Measurements from ENCODE around the gene PLA2G5. TPM values are rescaled to one million over a fixed set of nuclear protein-coding genes. Genes with fewer than 3 reads are reported as not detected.

The PLA2G5 gene
- total RNA-seq, 4 donors from 2014 or later: 2.9 to 5.5 (median 4.0) TPM

DNA sequence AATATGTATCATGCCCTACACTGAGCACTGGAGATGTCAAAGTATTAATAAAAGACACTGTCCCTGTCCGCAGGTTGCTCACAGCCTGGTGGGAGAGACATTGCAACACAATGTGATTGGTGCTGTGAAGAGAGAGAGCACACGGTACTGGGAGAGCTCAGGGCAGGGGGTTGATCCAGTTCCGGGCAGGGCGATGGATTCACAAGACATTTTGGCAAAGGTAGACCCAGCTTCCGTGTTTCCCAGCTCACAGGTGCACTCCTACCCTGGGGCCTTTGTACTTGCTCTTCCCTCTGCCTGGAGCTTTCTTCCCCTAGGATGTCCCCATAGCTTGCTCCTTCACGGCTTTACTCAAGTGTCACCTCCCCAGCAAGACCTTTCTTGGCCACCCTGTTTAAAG is 1.4 kb downstream of the PLA2G5 start:
- TF ChIP-seq, protein P1, sequence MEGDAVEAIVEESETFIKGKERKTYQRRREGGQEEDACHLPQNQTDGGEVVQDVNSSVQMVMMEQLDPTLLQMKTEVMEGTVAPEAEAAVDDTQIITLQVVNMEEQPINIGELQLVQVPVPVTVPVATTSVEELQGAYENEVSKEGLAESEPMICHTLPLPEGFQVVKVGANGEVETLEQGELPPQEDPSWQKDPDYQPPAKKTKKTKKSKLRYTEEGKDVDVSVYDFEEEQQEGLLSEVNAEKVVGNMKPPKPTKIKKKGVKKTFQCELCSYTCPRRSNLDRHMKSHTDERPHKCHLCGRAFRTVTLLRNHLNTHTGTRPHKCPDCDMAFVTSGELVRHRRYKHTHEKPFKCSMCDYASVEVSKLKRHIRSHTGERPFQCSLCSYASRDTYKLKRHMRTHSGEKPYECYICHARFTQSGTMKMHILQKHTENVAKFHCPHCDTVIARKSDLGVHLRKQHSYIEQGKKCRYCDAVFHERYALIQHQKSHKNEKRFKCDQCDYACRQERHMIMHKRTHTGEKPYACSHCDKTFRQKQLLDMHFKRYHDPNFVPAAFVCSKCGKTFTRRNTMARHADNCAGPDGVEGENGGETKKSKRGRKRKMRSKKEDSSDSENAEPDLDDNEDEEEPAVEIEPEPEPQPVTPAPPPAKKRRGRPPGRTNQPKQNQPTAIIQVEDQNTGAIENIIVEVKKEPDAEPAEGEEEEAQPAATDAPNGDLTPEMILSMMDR (IDR thresholded peaks at IDR 0.05; ENCODE audit: low read depth): no peak

GRCh38 chr1:20072771-20073170 is 2.8 kb downstream of the PLA2G5 start:
- TF ChIP-seq, protein P1 (IDR thresholded peaks at IDR 0.05; ENCODE audit: low read depth): no peak

DNA sequence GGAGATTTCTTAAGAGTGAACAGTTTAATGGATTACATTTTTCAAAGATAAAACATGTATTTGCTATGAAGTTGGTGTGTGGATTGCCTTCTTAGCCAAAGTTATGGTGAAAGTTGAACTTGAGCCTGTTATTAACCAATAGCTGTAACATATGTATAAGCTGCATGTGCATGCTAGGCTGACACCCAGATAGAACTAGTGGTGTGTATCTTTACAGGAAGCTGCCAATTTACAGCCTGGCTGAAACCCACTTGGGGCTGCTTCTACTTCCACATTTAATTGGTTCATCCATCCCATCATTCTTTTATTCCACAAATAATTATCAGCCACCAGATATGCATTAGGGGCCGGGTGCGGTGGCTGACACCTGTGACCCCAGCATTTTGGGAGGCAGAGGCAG is 3.3 kb downstream of the PLA2G5 start:
- TF ChIP-seq, protein P1 (IDR thresholded peaks at IDR 0.05; ENCODE audit: low read depth): no peak

DNA sequence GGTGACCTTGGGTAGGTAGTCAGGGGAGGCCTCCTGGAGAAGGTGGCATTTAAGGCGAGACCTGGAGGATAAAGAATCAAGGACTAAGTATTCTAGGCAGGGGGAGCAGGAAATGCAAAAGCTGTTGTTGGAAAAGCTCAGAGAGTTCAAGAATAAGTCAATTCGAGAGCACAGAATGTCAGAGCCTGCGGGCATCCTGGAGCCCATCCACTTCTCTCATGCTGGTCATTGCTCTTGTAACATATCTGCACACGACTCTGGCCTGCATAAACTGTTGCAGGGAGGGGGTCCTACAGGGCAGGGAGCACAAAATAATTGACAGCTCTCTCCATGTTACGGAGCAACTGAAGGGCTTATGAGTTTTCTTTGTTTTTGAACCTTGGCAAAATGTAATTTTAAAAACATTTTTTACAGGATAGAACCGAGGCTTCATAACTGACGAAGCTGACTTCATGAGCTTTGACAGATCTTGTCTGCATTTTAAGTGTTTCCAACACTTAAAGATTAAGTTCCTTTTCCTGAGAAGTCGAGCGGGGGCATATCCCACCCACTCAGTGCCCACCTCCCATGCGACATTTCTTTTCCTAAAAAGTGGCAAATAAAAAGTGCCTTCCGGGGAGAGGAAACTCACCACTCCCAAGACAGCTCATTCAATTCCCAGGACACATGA is 4.2 kb downstream of the PLA2G5 start:
- TF ChIP-seq, protein P1 (IDR thresholded peaks at IDR 0.05; ENCODE audit: low read depth): no peak

DNA sequence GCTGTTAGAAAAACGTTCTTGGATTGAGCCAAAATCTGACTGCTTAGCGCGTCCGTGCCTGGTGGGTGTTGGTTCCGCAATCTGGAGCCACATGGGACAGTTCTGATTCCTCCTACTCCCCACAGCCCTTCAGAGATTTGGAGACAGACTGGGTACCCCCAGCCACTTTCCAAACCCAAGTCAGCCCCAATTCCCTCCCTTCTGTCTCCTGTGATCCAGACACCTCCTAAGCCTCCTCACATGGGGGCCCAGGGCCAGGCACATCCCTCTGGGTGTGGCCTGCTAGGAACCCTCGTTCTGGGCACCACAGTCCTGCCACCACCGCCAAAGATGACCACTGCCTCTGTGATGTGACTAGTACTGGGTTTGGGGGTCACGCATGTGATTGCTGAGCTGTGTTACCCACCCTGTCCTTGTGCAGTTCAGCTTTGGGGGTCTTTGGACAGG is 4.8 kb downstream of the PLA2G5 start:
- TF ChIP-seq, protein P1 (IDR thresholded peaks at IDR 0.05; ENCODE audit: low read depth): no peak

DNA sequence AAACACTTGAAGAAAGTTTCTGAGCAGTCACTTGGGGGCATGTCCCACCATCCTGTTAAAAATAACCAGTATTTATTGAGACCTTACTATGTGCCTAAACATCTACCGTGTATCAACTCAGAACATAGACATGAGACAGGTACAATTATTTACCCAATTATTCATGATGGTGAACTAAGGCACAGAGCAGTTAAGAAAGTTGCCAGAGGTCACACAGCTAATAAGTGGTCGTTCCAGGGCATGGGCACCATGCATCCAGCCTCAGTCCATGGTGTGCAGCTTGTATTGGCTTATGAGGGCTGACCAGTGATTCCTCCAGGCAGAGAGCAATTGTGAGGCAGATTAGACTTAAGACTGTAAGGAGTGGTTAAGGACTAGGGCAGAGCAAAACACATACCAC is 5.4 kb downstream of the PLA2G5 start:
- TF ChIP-seq, protein P1 (IDR thresholded peaks at IDR 0.05; ENCODE audit: low read depth): no peak

GRCh38 chr1:20076223-20076622 is 6.2 kb downstream of the PLA2G5 start:
- TF ChIP-seq, protein P1 (IDR thresholded peaks at IDR 0.05; ENCODE audit: low read depth): no peak
